ENCODE data around the gene CALML4. TPM values are rescaled to one million over a fixed set of nuclear protein-coding genes. Genes with fewer than 3 reads are reported as not detected.

The CALML4 gene
- total RNA-seq, 3 donors from 2014 or later: 5.3 to 7.9 (median 6.0) TPM

DNA sequence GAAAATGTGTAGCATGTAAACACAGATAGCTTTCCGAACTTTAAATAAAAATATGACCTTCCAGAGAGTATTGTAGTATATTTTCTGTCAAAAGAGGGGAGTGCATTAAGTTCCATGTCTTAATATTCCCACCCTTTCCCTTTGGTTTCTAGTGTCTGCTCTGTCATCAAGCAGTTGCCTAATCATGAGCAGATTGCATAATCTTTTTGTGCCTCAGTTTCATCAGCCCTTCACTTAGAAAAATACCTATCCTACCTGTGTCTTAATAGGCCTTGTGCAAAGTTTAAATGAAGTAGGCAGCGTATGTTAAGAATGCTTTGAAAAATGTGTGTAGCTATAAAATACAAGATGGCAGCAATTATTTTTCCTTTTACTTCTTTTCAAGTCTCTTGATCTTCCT lies 52.8 kb downstream of the CALML4 start:
- Histone ChIP-seq H3K27me3 (no peaks in the 10 kb centered on the region), H3K27ac (no peak overlapping the region), H3K4me3 (no peak overlapping the region), H3K4me1 (no peaks in the 10 kb centered on the region), H3K9me3 (no peaks in the 10 kb centered on the region), H3K36me3 (no peaks in the 10 kb centered on the region)
- intact Hi-C loops (cut with DNase I; ENCODE audit: low total_unique reads): loop anchor here (5.0 to 10.0 kb wide), 2 partner anchors 288 to 820 kb away; no protein-coding TSS in a partner anchor
- DNase-seq (ENCODE audit: low spot score in 2 of 2): no peak
- TF ChIP-seq POLR2AphosphoS5 (IDR thresholded peaks at IDR 0.05): no peak
- no peak for TF ChIP-seq CTCF (IDR thresholded peaks at IDR 0.05)
- TF ChIP-seq POLR2A (IDR thresholded peaks at IDR 0.05): no peak

- Histone ChIP-seq H3K27ac (no peak overlapping the region), H3K4me1 (no peaks in the 10 kb centered on the region), H3K9me3 (no peaks in the 10 kb centered on the region), H3K4me3 (no peak overlapping the region), H3K27me3 (no peaks in the 10 kb centered on the region), H3K36me3 (no peaks in the 10 kb centered on the region)
- DNase-seq (ENCODE audit: low spot score in 2 of 2): no peak
- intact Hi-C loops (cut with DNase I; ENCODE audit: low total_unique reads): loop anchor here (5.0 to 10.0 kb wide), 2 partner anchors 286 to 819 kb away; no protein-coding TSS in a partner anchor
- no peak for TF ChIP-seq POLR2AphosphoS5 (IDR thresholded peaks at IDR 0.05)
- TF ChIP-seq CTCF (IDR thresholded peaks at IDR 0.05): no peak
- TF ChIP-seq POLR2A (IDR thresholded peaks at IDR 0.05): no peak
Measured at GRCh38 chr15:68151277-68151676, 53.9 kb downstream of the CALML4 start.

- intact Hi-C loops (cut with DNase I; ENCODE audit: low total_unique reads): loop anchor here (5.0 to 10.0 kb wide), 2 partner anchors 285 to 818 kb away; no protein-coding TSS in a partner anchor
- no peak for DNase-seq (ENCODE audit: low spot score in 2 of 2)
- TF ChIP-seq POLR2A (IDR thresholded peaks at IDR 0.05) (no peak), POLR2AphosphoS5 (IDR thresholded peaks at IDR 0.05) (no peak), CTCF (IDR thresholded peaks at IDR 0.05) (no peak)
- Histone ChIP-seq H3K4me3 (no peak overlapping the region), H3K27ac (no peak overlapping the region), H3K4me1 (no peaks in the 10 kb centered on the region), H3K9me3 (no peaks in the 10 kb centered on the region), H3K36me3 (no peaks in the 10 kb centered on the region), H3K27me3 (no peaks in the 10 kb centered on the region)
Measured at GRCh38 chr15:68150187-68150586, 54.9 kb downstream of the CALML4 start.

DNA sequence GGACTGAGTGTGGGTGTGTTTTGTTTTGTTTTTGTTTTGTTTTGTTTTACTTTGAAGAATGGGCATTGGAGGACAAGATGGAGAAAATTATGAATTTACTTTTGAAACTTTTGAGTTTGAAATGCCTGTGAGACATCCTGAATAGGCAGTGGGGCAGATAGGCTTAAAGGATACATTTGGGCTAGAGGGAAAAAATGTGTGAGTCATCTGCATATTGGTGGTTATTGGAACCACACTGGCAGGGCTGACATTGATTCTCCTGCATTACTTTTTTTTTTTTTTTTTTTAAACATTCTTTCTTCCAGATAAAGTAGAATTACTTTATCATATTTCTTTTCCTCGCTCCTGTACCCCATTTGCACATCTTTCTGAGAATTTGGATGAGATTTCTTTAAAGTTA lies 56.1 kb downstream of the CALML4 start:
- no peaks in the 10 kb centered on the region for H3K36me3 ChIP-seq
- no peaks in the 10 kb centered on the region for H3K9me3 ChIP-seq
- H3K27me3 ChIP-seq: no peaks in the 10 kb centered on the region
- no peak overlapping the region for H3K27ac ChIP-seq
- TF ChIP-seq POLR2AphosphoS5 (IDR thresholded peaks at IDR 0.05) (no peak), CTCF (IDR thresholded peaks at IDR 0.05) (no peak), POLR2A (IDR thresholded peaks at IDR 0.05) (no peak)
- H3K4me1 ChIP-seq: no peaks in the 10 kb centered on the region
- no peak overlapping the region for H3K4me3 ChIP-seq
- intact Hi-C loops (cut with DNase I; ENCODE audit: low total_unique reads): no loop called here
- no peak for DNase-seq (ENCODE audit: low spot score in 2 of 2)

- no peak for DNase-seq (ENCODE audit: low spot score in 2 of 2)
- Histone ChIP-seq H3K4me1 (no peaks in the 10 kb centered on the region), H3K27me3 (no peaks in the 10 kb centered on the region), H3K9me3 (no peaks in the 10 kb centered on the region), H3K36me3 (no peaks in the 10 kb centered on the region), H3K27ac (no peak overlapping the region), H3K4me3 (no peak overlapping the region)
- intact Hi-C loops (cut with DNase I; ENCODE audit: low total_unique reads): no loop called here
- TF ChIP-seq POLR2AphosphoS5 (IDR thresholded peaks at IDR 0.05): no peak
- TF ChIP-seq POLR2A (IDR thresholded peaks at IDR 0.05): no peak
Measured at GRCh38 chr15:68148039-68148438, 57.1 kb downstream of the CALML4 start.

GRCh38 chr15:68145706-68146105 lies 59.4 kb downstream of the CALML4 start:
- Histone ChIP-seq H3K4me1 (no peaks in the 10 kb centered on the region), H3K9me3 (no peaks in the 10 kb centered on the region), H3K4me3 (no peak overlapping the region), H3K36me3 (no peaks in the 10 kb centered on the region), H3K27ac (no peak overlapping the region), H3K27me3 (no peaks in the 10 kb centered on the region)
- no peak for TF ChIP-seq POLR2AphosphoS5 (IDR thresholded peaks at IDR 0.05)
- TF ChIP-seq CTCF (IDR thresholded peaks at IDR 0.05): no peak
- TF ChIP-seq POLR2A (IDR thresholded peaks at IDR 0.05): no peak
- DNase-seq (ENCODE audit: low spot score in 2 of 2): no peak
- intact Hi-C loops (cut with DNase I; ENCODE audit: low total_unique reads): no loop called here
